ENCODE data around the gene FGFR3.

Gene FGFR3

DNA sequence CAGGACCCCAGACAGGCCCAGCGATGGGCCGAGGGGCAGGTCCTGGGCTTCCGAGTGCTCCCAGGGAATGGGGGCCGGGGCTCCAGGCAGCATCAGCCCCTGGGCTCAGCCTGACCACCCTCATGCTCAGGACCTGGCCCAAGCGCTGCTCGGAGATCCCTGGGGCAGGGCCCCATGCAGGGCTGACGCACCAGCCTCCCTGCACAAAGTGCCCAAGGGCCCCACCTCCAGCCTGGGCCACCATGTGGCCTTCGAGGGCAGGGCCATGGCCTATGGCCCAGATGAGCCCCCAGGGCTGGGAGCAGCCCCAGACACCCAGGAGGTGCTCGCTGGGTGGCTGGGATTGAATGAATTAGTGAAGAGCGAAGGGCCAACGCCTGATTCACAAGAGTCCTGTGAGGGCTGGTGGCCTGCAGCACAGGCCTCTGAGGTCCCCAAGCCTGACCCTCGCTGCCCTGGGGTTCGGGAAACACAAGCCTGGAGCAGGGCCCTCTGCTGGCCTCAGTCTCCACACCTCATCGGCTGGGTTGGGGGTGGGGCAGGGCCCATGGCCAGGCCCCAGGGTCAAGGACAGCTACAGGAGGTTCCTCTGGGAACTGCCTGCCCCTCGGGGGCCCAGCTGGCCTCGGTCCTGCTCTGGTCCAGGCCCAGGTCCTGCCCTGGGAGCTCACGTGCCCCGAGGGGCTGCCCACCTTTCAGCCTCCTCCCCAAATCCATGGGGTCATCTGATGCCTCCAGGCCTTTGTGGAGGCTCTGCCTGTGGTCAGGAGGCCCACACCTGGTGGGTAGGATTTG lies 13.3 kb upstream of the FGFR3 start:
- H3K4me1 ChIP-seq (ENCODE audit: insufficient read depth, poor library complexity, severe bottlenecking) = peaks cover 6% of the 10 kb centered on the region
- H3K36me3 ChIP-seq (ENCODE audit: low read depth) = no peaks in the 10 kb centered on the region
- H3K27ac ChIP-seq (ENCODE audit: poor library complexity, severe bottlenecking) = no peak overlapping the region
- no peak overlapping the region for H3K4me3 ChIP-seq (ENCODE audit: severe bottlenecking)
- TF ChIP-seq, protein P1, sequence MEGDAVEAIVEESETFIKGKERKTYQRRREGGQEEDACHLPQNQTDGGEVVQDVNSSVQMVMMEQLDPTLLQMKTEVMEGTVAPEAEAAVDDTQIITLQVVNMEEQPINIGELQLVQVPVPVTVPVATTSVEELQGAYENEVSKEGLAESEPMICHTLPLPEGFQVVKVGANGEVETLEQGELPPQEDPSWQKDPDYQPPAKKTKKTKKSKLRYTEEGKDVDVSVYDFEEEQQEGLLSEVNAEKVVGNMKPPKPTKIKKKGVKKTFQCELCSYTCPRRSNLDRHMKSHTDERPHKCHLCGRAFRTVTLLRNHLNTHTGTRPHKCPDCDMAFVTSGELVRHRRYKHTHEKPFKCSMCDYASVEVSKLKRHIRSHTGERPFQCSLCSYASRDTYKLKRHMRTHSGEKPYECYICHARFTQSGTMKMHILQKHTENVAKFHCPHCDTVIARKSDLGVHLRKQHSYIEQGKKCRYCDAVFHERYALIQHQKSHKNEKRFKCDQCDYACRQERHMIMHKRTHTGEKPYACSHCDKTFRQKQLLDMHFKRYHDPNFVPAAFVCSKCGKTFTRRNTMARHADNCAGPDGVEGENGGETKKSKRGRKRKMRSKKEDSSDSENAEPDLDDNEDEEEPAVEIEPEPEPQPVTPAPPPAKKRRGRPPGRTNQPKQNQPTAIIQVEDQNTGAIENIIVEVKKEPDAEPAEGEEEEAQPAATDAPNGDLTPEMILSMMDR (IDR thresholded peaks at IDR 0.05; ENCODE audit: poor library complexity, severe bottlenecking) = no peak
- no peak for ATAC-seq (ENCODE audit: low read depth)
- no peaks in the 10 kb centered on the region for H3K9me3 ChIP-seq (ENCODE audit: severe bottlenecking)
- H3K27me3 ChIP-seq (ENCODE audit: insufficient read depth, poor library complexity, severe bottlenecking) = no peaks in the 10 kb centered on the region
- no peak for DNase-seq (ENCODE audit: low spot score)

DNA sequence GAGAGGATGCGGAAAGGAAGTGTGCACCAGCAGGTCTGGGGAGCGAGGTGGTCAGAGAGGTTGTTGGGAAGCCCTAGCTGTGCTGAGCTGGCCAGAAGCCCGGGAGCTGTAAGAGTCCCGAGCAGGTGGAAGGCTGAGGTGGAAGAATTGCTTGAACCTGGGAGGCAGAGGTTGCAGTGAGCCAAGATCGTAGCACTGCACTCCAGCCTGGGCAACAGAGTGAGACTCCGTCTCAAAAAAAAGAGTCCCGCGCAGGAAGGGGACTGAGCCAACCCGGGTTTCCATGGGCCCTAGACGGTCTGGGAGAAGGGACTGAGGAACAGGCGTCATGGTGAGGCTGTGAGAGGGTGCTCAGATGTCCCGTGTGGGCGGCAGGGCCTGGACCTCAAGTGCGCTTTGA lies 12.7 kb upstream of the FGFR3 start:
- DNase-seq (ENCODE audit: low spot score) (no peak), ATAC-seq (ENCODE audit: low read depth) (no peak)
- Histone ChIP-seq H3K36me3 (ENCODE audit: low read depth) (no peaks in the 10 kb centered on the region), H3K4me1 (ENCODE audit: insufficient read depth, poor library complexity, severe bottlenecking) (peaks cover 6% of the 10 kb centered on the region), H3K27ac (ENCODE audit: poor library complexity, severe bottlenecking) (no peak overlapping the region), H3K4me3 (ENCODE audit: severe bottlenecking) (no peak overlapping the region), H3K9me3 (ENCODE audit: severe bottlenecking) (no peaks in the 10 kb centered on the region), H3K27me3 (ENCODE audit: insufficient read depth, poor library complexity, severe bottlenecking) (no peaks in the 10 kb centered on the region)
- TF ChIP-seq, protein P1 (IDR thresholded peaks at IDR 0.05; ENCODE audit: poor library complexity, severe bottlenecking) = no peak

DNA sequence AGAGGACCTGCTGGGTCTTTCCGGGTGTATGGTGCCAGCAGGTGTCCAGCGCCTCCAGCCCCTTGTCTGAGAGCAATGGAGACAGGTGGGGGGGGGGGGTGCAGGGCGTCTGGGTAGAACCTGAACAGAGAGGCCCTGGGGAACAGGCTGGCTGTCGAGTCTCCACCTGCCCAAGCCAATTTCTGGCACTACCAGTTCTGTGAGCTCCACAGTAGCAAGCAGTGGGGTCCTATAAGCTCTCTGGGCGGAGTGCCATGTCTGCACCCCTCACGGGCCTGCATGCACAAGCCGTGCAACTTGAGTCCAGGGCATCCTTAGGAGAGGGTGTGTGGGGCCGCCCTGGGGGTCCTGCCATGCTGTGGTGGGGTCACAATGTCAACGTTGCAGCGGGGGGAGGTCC lies 10.1 kb upstream of the FGFR3 start:
- ATAC-seq (ENCODE audit: low read depth) (no peak), DNase-seq (ENCODE audit: low spot score) (no peak)
- Histone ChIP-seq H3K9me3 (ENCODE audit: severe bottlenecking) (no peaks in the 10 kb centered on the region), H3K4me3 (ENCODE audit: severe bottlenecking) (no peak overlapping the region), H3K4me1 (ENCODE audit: insufficient read depth, poor library complexity, severe bottlenecking) (peaks cover under 1% of the 10 kb centered on the region), H3K27ac (ENCODE audit: poor library complexity, severe bottlenecking) (no peak overlapping the region), H3K36me3 (ENCODE audit: low read depth) (no peaks in the 10 kb centered on the region), H3K27me3 (ENCODE audit: insufficient read depth, poor library complexity, severe bottlenecking) (no peaks in the 10 kb centered on the region)
- TF ChIP-seq, protein P1 (IDR thresholded peaks at IDR 0.05; ENCODE audit: poor library complexity, severe bottlenecking) = no peak

DNA sequence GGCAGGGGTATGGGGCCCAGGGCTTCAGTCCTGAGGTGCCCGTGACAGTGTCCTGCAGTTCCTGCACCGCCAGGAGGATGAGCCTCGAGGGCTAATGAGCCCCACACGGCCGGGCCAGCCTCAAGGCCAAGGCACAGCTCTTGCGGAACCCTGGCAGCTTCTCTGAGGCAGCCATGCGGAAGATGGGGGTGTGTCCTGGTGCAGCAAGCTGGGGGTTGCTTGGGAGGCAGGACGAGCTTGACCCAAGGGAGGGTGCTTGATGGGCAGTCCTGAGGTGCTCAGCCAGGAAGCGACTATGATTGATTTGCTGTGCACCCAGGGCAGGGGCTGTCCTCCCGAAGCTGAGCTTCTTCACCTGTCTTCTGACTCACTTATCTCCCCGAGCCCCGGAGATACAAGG lies 9.1 kb upstream of the FGFR3 start:
- no peak; the same call in 2 of the 3 replicates for ATAC-seq (ENCODE audit: low read depth)
- H3K27me3 ChIP-seq (ENCODE audit: insufficient read depth, poor library complexity, severe bottlenecking) = no peaks in the 10 kb centered on the region
- no peak overlapping the region for H3K4me3 ChIP-seq (ENCODE audit: severe bottlenecking)
- TF ChIP-seq, protein P1 (IDR thresholded peaks at IDR 0.05; ENCODE audit: poor library complexity, severe bottlenecking) = no peak
- no peaks in the 10 kb centered on the region for H3K36me3 ChIP-seq (ENCODE audit: low read depth)
- H3K4me1 ChIP-seq (ENCODE audit: insufficient read depth, poor library complexity, severe bottlenecking) = no peaks in the 10 kb centered on the region
- H3K27ac ChIP-seq (ENCODE audit: poor library complexity, severe bottlenecking) = no peak overlapping the region
- DNase-seq (ENCODE audit: low spot score) = no peak
- no peaks in the 10 kb centered on the region for H3K9me3 ChIP-seq (ENCODE audit: severe bottlenecking)

DNA sequence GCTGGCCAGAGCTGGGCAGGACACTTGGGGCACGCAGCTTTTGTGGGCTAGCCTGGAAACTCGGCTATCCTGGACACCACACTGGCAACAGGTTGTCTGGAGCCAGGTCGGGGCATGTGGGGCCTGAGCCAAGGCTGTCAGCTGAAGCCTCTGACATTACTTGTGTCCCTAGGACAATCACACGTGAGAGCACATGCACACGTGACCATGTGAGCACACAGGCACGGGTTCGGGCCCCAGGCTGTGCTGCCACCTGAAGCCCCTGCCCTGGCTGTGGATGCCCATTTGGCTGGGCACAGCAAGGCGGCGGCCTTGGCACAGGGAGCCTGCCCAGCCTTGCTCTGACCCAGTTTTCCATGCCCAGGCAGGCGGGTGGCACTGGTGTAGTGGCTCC lies 8.7 kb upstream of the FGFR3 start:
- Histone ChIP-seq H3K4me1 (ENCODE audit: insufficient read depth, poor library complexity, severe bottlenecking) (peaks cover 3% of the 10 kb centered on the region), H3K27me3 (ENCODE audit: insufficient read depth, poor library complexity, severe bottlenecking) (no peaks in the 10 kb centered on the region), H3K4me3 (ENCODE audit: severe bottlenecking) (no peak overlapping the region), H3K27ac (ENCODE audit: poor library complexity, severe bottlenecking) (no peak overlapping the region), H3K9me3 (ENCODE audit: severe bottlenecking) (no peaks in the 10 kb centered on the region), H3K36me3 (ENCODE audit: low read depth) (no peaks in the 10 kb centered on the region)
- DNase-seq (ENCODE audit: low spot score) = no peak
- TF ChIP-seq, protein P1 (IDR thresholded peaks at IDR 0.05; ENCODE audit: poor library complexity, severe bottlenecking) = no peak
- ATAC-seq (ENCODE audit: low read depth) = no peak
